Hematopoietic multipotent progenitor cell treated with erythropoietin and hydrocortisone succinate and interleukin-3 and kit ligand, for 8 days (in vitro differentiated cells): ENCODE results near the gene CCDC38.
A peak's percentile ranks its signal among the peaks of the same experiment; 100 is the strongest.
"Not testable (repeated sequence)": the region's sequence is repeated elsewhere in the genome, so short reads cannot be mapped to it uniquely, and the experiment has no call there.

Source experiments
- DNase-seq: peaks from one replicate; pipeline ENCODE4 v3.0.0-alpha.2; 2015

The CCDC38 gene

GRCh38 chr12:95881331-95881955 lies 61.0 kb downstream of the CCDC38 start:
- no peak for DNase-seq

DNA sequence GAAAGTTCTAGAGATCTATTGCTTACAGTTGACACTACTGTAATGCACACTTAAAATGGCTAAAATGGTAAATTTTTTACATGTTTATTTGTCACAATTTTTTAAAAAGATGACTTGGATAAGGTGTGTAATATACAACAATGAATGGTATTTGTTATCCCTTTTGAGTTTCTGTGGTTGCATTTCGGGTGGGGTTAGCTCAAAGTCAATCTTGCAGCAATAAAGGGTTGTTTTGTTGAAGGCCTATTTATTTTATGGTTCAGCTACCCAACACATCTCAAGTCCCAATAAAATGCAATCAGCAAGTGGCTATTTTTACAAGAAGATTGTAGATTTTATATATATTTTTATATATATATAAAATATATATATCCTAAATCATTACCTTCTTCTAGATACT lies 61.5 kb downstream of the CCDC38 start:
- no peak for DNase-seq

DNA sequence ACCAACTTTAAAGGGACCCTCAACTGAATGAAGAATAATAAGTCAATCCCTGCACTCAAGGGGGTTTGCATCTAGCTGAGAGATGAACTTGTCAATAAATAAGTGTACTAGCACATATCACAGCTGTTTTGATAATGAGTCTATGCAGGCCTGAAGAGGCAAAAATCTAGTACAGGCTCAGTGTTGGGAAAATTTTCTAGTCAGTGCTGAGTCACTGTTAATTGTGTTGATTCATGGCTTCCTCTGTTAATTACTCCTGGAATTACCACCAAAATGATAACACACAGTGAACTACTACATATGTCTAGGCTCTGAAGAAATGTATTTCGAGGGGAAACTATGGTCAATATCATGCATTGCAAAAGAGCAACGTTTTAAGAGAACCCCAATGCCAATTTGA lies 64.8 kb downstream of the CCDC38 start:
- DNase-seq: no peak

DNA sequence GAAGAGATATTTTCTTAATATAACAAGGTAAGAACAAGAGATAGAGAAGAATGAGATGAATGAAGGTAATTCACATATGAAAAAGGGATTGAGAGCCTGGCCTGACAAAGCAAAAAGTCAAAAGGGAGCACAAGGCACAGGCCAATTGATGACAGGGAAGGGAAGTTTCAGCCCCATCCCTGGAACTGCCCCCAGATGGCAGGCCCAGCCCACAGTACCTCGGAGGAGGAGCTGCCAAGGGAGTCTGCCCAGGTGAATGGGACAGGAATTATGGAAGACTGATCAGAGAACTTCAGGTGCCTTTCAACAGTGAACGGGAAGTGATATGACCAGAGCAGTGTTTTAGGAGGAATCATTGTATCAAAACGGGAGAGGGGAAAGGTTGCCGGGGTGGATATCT lies 68.0 kb downstream of the CCDC38 start:
- DNase-seq: no peak

DNA sequence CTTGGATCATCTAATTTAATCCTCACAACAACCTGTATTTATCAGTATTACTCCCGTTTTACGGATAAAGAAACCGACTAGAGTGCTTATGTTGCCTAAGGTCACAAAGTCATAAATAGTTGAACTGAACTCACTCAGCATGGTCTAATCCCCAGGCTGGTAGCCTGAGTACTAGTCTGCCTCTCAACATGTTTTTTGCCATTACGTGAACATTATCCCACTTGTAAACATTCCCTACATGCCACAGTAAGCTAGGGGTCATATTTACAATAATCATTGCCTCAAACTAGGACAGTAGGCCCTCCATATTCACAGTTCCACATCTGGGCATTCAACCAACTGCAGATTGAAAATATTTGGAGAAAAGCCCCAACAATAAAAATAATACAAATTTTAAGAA lies 71.5 kb downstream of the CCDC38 start:
- DNase-seq: no peak

GRCh38 chr12:95863337-95863736 lies 79.1 kb downstream of the CCDC38 start:
- DNase-seq: no peak

DNA sequence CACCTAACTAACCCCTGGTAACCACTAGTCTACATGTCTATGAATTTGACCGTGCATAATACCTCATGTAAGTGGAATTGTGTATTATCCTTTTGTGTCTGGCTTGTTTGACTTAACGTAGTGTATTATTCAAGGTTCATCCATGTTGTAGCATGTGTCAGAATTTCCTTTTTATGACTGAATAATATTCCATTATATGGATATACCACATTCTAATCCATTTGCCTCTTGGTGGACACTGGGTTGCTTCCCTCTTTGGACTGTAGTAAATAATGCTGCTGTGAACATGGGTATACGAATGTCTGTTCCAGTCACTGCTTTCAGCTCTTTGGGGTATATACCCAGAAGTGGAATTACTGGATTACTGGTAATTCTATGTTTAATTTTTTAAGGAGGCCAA lies 80.4 kb downstream of the CCDC38 start:
- no peak for DNase-seq

GRCh38 chr12:95859947-95860850 lies 82.2 kb downstream of the CCDC38 start:
- DNase-seq: no peak

DNA sequence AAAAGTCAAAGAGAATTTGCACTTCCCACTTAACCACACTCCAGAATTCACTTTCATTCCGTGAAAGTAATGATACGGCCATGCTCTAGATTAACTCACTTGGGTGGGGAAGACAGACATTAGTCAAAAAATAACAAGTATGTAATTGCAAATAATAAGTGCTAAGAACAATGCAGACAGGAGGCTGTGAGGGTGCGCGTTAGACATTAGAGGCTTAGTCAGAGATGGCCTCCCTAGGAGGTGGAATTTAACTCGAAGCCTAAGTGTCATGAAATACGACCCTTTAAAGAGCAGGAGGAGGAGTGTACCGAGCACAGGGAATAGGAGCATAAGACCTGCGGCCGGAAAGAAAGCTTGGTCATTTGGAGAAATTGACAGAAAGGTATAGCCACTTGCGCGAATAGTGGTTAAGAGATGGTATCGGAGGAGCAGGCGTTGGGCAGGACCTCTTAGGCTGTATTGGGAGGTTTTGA lies 83.0 kb downstream of the CCDC38 start:
- DNase-seq: peak; percentile 52

GRCh38 chr12:95858451-95859343 lies 83.7 kb downstream of the CCDC38 start, which contains the start of gene SNRPF:
TSS of gene SNRPF (plus strand) at chr12:95858952. CDS start at chr12:95859074, 122 bp downstream.
- peak; percentile 97 for DNase-seq

GRCh38 chr12:95857799-95858198 lies 84.6 kb downstream of the CCDC38 start:
- DNase-seq: no peak

GRCh38 chr12:95857156-95857555 lies 85.3 kb downstream of the CCDC38 start:
- DNase-seq: peak; percentile 19

GRCh38 chr12:95852133-95852532 lies 90.3 kb downstream of the CCDC38 start:
- no peak for DNase-seq

DNA sequence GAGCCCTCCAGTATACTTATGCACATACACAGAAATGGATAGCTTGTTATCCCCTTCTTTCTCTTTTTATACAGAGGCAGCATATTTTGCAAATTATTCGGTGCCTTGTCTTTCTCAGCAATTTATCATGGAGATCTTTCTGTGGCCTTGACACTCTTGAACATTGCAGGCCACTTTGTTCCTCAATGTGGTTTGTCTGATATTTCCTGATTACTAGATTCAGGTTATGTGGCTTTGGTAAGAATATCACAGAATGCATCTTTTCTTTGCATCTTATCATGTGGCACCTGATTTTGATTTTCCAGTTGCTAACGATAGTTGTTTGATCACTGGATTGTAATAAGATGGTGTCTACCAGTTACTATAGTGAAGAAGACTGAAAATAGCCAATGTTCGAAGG lies 90.8 kb downstream of the CCDC38 start:
- no peak for DNase-seq

GRCh38 chr12:95848575-95849388 lies 93.6 kb downstream of the CCDC38 start:
- DNase-seq: peak; percentile 33

DNA sequence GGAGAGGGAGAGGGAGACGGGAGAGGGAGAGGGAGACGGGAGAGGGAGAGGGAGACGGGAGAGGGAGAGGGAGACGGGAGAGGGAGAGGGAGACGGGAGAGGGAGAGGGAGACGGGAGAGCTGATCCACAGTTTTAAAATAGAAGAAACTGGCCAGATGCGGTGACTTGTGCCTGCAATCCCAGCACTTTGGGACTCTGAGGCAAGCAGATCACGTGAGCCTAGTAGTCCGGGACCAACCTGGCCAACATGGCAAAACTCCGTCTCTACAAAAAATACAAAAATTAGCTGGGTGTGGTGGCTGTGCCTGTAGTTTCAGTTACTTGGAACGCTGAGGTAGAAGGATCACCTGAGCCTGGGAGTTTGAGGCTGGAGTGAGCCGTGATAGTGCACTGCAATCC lies 100.0 kb downstream of the CCDC38 start:
- DNase-seq: not testable (repeated sequence)

DNA sequence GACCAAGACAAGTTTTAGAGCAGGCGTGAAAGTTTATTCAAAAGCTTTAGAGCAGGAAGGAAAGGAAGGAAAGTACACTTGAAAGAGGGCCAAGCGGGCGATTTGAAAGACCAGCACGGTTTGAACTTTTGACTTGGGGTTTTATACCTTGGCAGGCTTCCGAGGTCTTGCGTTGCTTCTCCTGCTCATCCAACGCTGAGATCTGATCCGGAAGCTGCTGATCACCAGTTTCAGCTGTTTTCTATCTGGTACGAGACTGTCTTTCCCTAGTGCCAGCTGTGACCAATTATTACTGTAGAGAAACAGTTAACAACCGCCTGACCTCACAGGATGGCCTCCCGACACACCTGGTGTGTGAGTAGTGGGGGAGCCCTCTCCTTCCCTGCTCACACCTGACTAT lies 104.3 kb downstream of the CCDC38 start:
- DNase-seq: no peak

GRCh38 chr12:95837240-95838038 lies 105.0 kb downstream of the CCDC38 start:
- DNase-seq: no peak

GRCh38 chr12:95836630-95837239 lies 105.7 kb downstream of the CCDC38 start:
- DNase-seq: no peak

DNA sequence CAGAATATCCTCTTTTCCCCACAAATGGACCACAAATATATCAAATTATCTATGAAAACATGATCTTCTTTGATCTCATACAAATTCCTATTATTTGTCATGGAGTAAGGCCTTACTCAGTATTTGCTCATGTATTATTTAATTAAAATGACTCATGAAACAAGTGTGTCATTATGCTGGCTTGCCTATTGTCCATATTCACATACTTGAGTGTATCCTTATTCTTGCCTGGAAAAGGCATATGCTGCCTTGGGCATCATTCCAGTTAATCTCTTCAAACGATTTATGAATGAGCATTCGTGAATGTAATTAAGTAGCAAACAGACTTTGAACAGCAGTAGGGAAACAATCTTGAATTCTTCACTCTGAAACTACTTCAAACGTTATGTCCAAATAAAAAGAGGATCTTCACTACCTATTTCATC lies 106.2 kb downstream of the CCDC38 start:
- no peak for DNase-seq

- no peak for DNase-seq
Observed at GRCh38 chr12:95834572-95834971, 107.8 kb downstream of the CCDC38 start.
